ENCODE results near the gene PTOV1.

Gene PTOV1

GRCh38 chr19:49845414-49845813 is 5.5 kb upstream of the PTOV1 start:
- no peak for FAIRE-seq

GRCh38 chr19:49846408-49846807 is 4.6 kb upstream of the PTOV1 start:
- no peak for FAIRE-seq

GRCh38 chr19:49847731-49848696 is 2.9 kb upstream of the PTOV1 start:
- no peak for FAIRE-seq

GRCh38 chr19:49848938-49849337 is 2.0 kb upstream of the PTOV1 start:
- no peak for FAIRE-seq

- FAIRE-seq: no peak
These were observed 1.3 kb upstream of the PTOV1 start for GRCh38 chr19:49849433-49850220.

- FAIRE-seq: no peak
These were observed 805 bp upstream of the PTOV1 start for GRCh38 chr19:49850221-49850486.

- no peak for FAIRE-seq
These were observed 699 bp downstream of the PTOV1 start for GRCh38 chr19:49851456-49852259.

- FAIRE-seq: no peak
These were observed 1.7 kb downstream of the PTOV1 start for GRCh38 chr19:49852631-49853126.

- no peak for FAIRE-seq
These were observed 3.0 kb downstream of the PTOV1 start for GRCh38 chr19:49853852-49854377.

GRCh38 chr19:49854378-49855263 is 3.7 kb downstream of the PTOV1 start:
- FAIRE-seq: no peak

- FAIRE-seq: no peak
These were observed 4.3 kb downstream of the PTOV1 start for GRCh38 chr19:49855277-49855675.

GRCh38 chr19:49855676-49856573 is 5.0 kb downstream of the PTOV1 start:
- FAIRE-seq: no peak

GRCh38 chr19:49856574-49857021 is 5.6 kb downstream of the PTOV1 start:
- no peak for FAIRE-seq

GRCh38 chr19:49857061-49857837 is 6.3 kb downstream of the PTOV1 start:
- FAIRE-seq: no peak

- FAIRE-seq: no peak
These were observed 6.8 kb downstream of the PTOV1 start for GRCh38 chr19:49857838-49858087.

- FAIRE-seq: no peak
These were observed 7.4 kb downstream of the PTOV1 start for GRCh38 chr19:49858088-49858985.

- no peak for FAIRE-seq
These were observed 8.8 kb downstream of the PTOV1 start for GRCh38 chr19:49859682-49860335.

Measured in endometrium (tissue), 2 donors.